Left renal cortex interstitium (tissue), 4 donors: ENCODE results near the gene DMBX1. TPM values are rescaled to one million over a fixed set of nuclear protein-coding genes. Genes with fewer than 3 reads are reported as not detected.

Experiments
- DNase-seq, 4 donors: peaks; one replicate each; pipeline ENCODE4 v3.0.0-alpha.2; 2013; ENCODE audit warnings: low read depth in 4 of 4, low spot score in 2 of 4, missing footprints in 1 of 4
- polyA plus RNA-seq, 4 donors: library from polyadenylated mRNA; unstranded; fragments of 120-200 nt; gene quantifications; one replicate each; pipeline ENCODE4 v1.2.1, GENCODE V29; 2013; ENCODE audit not compliant: insufficient read length in 4 of 4

DMBX1 gene
- polyA plus RNA-seq, 4 donors: 0.09 TPM; not detected in 3

DNA sequence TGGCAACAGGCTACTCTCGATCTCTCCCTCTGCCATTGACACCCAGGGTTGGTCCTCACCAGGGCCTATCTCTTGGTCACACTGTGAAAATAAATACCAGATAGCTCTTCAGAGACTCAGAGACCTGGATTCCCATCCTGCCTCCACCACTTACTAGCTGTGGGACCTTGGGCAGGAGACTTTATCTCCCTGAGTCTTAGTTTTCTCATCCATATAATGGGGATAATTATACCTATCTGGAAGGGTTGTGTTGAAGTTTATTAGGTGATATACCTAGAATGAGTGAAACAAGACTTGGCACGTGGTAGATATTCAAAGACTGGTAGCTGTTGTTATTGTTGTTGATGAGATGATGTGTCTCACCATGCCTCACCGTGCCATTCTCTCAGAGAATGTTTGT lies 7.4 kb downstream of the DMBX1 start:
- no peak for DNase-seq

- no peak for DNase-seq
These were observed 8.0 kb downstream of the DMBX1 start for GRCh38 chr1:46497665-46498064.

GRCh38 chr1:46501528-46501927 lies 11.9 kb downstream of the DMBX1 start:
- no peak for DNase-seq

DNA sequence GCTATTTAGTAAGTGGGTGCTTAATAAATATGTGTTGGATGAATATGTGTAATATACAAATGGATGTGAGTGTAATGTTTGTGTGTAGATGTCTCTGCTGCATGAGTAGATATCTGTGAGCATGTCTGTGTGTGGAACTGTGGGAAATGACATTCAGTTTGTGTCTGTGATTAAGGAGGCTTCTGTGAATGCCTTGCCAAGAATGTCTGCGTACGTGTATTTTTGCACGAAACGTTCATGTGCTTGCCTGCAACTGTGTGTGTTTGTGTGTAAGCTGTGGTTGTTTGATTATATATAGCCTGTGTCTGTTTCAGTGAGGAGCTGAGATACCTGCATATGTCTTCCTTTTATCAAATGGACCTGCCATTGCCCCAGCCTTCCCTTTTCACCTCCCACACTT lies 13.8 kb downstream of the DMBX1 start:
- no peak for DNase-seq

DNA sequence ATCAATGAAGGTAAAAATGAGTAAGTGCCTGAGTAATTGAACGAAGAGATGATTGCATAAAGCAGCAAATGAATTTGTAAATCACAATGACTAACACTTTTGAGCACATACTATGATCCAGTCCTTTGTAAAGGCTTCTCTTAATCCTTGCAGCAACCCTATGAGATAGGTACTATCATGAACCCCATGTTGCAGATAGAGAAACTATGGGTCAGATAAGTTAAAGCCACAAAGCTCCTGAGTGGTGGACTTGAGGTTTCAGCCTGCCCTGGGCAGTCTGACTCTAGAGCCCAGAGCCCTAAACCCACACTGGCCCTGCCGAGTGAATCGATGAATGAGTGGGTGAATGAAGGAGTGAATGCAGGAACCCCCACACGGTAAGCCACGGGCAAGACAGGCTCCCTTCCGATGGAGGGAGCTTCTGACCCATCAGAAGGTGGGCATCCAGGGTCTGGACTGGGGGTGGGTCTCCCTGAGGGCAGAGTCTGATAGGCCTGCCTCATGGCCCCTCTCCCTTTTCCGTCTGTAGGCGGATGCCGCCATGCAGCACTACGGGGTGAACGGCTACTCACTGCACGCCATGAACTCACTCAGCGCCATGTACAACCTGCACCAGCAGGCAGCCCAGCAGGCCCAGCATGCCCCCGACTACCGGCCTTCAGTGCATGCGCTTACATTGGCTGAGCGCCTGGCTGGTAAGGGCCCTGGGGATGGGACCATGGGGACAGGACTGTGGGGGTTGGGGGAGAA lies 17.0 kb downstream of the DMBX1 start:
- no peak for DNase-seq

DNA sequence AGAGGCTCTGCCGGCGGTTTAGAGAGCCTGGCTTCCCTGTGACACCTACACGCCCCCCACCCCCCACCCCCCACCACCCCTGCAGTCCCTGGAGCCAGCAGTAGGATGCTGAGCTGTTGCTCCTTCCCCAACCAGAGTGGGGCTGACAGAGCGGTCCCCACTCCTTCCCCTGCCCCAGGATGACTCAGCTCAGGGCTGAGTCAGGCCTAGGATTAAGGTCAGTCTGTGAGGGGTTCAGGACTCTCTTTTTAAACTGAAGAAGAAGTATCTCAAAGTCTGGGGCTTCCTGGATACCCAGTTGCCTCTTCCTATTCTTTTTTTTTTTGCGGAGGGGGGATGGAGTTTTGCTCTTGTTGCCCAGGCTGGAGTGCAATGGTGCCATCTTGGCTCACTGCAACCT lies 19.1 kb downstream of the DMBX1 start:
- no peak for DNase-seq

DNA sequence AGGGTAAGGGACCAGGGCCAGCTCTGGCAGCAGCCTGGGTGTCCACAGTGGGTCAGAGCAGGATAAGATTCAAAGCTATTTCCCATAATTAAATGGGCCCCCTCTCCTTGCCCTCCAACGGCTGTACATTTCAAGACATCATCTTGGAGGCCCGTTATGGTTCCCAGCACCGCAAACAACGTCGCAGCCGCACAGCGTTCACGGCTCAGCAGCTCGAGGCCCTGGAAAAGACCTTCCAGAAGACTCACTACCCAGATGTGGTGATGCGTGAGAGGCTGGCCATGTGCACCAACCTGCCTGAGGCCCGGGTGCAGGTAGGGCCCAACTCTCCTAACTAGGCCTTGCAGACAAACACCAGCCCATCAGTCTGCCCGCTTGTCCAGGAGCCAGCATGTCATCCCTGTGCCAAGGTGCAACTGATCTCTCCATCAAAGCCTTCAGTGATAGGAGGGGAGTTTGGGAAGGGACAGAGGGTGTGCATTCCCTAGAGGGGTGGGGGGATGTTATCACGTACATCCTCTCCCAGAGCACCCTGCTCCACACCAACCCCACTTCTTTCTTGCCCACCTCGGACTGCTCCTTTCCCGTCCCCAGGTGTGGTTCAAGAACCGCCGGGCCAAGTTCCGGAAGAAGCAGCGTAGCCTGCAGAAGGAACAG lies 20.8 kb downstream of the DMBX1 start:
- DNase-seq: no peak

GRCh38 chr1:46510998-46511365 lies 21.3 kb downstream of the DMBX1 start:
- DNase-seq: no peak

DNA sequence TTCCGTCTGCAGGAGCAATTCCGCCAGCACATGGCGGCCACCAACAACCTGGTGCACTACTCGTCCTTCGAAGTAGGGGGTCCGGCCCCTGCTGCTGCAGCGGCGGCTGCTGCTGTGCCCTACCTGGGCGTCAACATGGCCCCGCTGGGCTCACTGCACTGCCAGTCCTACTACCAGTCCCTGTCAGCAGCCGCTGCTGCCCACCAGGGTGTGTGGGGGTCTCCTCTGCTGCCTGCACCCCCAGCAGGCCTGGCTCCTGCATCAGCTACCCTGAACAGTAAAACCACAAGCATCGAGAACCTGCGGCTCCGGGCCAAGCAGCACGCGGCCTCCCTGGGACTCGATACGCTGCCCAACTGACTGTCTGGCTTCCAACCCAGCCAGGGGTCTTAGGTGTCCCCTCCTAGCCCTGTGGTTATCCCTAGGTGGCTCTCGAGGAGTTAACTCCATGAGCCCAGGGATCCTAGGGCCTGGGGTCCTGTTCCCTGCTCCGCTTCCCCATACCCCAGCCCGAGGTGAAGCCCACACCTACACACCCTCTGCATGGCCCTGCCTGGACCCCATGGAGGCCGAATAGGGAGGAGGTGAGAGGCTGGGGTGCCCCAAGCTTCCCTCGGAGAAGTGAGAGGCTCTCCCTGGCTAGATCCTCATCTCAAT lies 22.6 kb downstream of the DMBX1 start:
- DNase-seq: no peak

GRCh38 chr1:46512792-46513190 lies 23.2 kb downstream of the DMBX1 start:
- DNase-seq: no peak

- DNase-seq: no peak
These were observed 23.9 kb downstream of the DMBX1 start for GRCh38 chr1:46513536-46513935.

GRCh38 chr1:46515576-46515975 lies 25.9 kb downstream of the DMBX1 start:
- DNase-seq: no peak

GRCh38 chr1:46516200-46516950 lies 26.7 kb downstream of the DMBX1 start:
- DNase-seq: no peak

DNA sequence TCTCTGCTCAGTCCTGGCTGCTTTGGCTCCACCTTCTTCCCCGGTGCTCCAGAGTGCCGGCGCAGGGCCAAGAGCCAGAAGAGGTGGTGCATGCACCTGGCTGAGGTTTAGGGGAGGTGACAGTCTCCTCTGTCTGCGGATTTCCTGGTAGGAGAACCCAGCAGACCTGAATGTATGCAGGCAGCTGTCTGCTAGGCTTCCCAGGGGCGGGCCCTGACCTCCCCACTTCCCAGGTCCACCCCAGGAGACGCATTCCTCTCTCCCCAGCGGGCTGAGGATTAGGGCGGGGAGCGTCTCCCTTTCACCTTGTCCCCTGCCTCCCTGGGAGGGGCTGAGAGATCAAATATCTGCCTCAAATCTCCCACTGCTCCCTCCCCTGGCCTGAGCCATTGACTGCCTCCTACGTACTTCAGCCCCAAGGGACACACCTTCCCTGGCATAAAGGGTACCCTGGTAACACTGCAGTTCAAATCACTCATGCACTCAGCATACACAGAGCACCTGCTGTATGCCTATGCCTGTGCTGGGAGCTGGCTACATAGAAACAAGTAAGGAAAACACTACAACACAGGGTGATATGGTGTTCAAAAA lies 27.5 kb downstream of the DMBX1 start:
- no peak for DNase-seq

GRCh38 chr1:46517932-46518498 lies 28.4 kb downstream of the DMBX1 start:
- DNase-seq: no peak

GRCh38 chr1:46519209-46519608 lies 29.6 kb downstream of the DMBX1 start:
- no peak for DNase-seq

DNA sequence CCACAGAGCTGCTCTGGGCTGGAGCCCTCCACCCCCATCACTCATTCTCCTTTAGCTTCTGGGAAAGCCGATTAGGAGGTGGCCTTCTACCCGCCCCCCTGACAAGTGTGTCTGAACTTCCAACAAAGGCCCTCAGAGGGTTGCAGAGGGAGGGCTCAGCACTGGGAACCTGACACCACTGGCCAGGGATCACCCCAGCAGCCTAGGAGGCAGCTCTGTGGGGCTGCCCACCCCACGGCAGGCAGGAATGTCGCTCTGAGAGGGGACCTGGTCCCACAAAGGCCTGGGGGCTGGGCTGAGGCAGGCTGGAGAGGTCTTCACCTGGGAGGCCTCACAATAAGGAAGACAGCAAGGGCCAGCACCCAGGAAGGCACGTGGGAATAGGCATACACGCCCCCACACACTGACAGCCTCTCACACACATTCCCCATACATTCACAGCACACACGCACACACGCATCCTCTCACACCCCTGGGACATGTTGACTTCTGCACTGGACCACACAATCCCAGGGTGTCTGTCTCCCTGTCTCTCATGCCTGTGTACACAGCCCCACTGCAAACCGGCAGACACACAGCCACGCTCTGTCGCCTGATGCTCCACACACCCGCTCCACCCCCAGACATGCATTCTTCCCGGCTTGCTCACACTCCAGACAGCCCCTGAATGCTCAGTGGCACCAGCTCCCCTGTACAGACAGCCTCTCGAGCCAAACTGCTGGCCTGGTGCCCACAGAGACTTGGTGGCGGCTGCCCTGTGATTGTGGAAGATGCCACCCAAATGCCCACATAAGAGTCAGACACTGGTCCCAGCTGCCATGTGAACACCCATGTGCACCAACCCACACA lies 30.7 kb downstream of the DMBX1 start:
- DNase-seq: no peak

DNA sequence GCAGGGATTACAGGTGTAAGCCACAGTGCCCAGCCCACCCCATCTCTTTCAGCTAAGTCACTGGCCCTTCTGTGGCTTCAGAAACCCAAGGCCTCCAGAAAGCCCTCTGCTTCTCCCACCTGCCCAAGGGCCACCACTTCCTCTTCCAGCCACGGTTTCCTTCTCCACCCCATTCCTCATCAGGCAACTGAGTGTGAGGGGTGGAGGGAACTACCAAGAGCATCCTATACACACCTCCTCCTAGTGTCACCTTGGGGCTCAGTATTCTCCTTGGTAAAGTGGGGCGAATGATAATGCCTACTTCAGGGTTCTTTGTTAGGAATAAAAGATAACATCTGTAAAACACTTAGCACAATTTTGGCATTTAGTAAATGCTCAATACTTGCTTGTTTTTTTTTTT lies 31.8 kb downstream of the DMBX1 start:
- no peak for DNase-seq

GRCh38 chr1:46522184-46522968 lies 32.7 kb downstream of the DMBX1 start:
- no peak for DNase-seq
